Tibial nerve (tissue), 4 donors: ENCODE measurements around the gene BCO1.

Source experiments
- CTCF ChIP-seq, 5 experiments: fragments of 200-600 bp in 3 of 5; fragments of 450-650 bp in 2 of 5; sonication (generic) in 3 of 5; IDR thresholded peaks; one replicate each; pipeline ENCODE4 v1.5.1; 2016 to 2019; ENCODE audit warnings: antibody characterized with exemption in 5 of 5, mild to moderate bottlenecking in 3 of 5, moderate library complexity in 2 of 5
- EP300 ChIP-seq, 2 donors: sonication (generic); formaldehyde crosslinking; IDR thresholded peaks; one replicate each; pipeline ENCODE4 v1.6.1; 2017; ENCODE audit warnings: antibody characterized with exemption in 2 of 2, mild to moderate bottlenecking in 1 of 2
- POLR2A ChIP-seq, 2 donors: fragments of 450-650 bp; IDR thresholded peaks; one replicate each; pipeline ENCODE4 v1.6.1; 2017; ENCODE audit warnings: antibody characterized with exemption in 2 of 2, mild to moderate bottlenecking in 2 of 2, moderate library complexity in 2 of 2

- no peak for TF ChIP-seq CTCF (IDR thresholded peaks at IDR 0.05)
- no peak for TF ChIP-seq POLR2A (IDR thresholded peaks at IDR 0.05)
- no peak for TF ChIP-seq EP300 (IDR thresholded peaks at IDR 0.05)
Observed at GRCh38 chr16:81335669-81336068, 97.2 kb downstream of the BCO1 start.
